ENCODE data around the gene STEAP4.

DNA sequence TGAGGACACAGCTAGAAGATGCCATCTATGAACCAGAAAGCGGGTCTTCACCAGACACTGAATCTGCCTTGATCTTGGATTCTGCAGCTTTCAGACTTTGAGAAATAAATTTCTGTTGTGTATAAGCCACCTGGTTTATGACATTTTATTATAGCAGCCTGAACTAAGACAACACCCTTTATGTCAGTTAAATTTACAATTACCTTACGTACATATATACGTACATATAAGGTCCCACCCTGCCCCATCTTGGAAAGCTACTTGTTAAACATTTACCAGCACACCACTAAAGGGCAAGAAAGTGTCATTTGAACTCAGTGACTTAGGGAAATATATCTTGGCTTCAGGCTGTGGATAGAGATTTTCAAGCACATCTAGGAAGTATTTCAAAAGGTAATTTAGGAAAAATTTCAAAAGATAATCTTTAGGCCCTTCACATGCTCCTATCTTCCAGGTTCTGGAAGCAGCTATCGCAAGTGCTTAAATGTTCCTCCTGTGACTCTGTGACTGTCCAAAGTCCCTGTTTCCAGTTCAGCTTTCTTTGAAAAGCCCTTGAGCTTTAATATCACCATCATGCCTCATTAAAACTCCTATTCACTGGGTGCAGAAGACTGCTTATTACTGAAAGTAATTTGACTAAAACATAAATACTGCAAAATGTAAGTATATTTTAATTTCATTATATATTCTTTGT, 77.2 kb downstream of the STEAP4 start:
- TF ChIP-seq POLR2A (IDR thresholded peaks at IDR 0.05) (no peak), CTCF (IDR thresholded peaks at IDR 0.05) (no peak)
